ENCODE data around the gene USP51.
"Not testable (repeated sequence)": the region's sequence is repeated elsewhere in the genome, so short reads cannot be mapped to it uniquely, and the experiment has no call there.

Gene USP51

DNA sequence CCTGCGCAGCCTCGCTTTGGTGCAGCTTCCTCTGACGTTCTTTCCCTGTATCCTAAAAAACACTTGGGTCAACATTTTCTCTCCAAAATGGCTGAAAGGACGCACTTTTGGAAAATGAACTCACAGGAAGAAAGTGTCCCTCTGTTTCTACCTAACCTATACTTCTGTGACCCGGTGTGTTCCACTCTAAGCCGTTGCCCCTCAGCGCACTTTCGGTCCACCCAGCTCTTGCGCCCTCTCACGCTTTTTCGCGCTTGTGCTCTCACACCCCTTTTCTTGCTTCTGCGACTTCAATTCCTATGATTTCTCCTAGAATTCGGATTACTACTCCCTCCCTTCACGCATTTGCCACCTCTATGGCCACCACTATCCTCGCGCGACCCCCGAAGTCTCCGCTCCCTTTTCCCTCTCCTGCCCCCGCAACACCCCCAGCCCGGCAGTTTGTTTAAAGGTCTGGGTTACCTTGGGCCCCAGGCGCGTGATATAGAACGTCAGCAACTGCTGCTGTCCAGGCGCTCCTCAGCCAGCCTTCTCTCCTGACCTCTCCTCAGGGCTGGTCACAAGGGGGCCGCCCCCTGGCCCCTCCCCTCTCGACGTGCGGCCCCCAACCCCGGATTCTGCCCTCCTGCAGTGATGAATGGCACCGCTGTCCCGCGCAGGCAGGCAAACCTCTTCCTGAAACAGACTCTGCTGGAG, at the start of gene USP51:
Gene USP51 (minus strand): TSS at position 535 of the 696 bp plus-strand sequence. CDS start 909 bp downstream, outside the sequence.
- no peak for DNase-seq

DNA sequence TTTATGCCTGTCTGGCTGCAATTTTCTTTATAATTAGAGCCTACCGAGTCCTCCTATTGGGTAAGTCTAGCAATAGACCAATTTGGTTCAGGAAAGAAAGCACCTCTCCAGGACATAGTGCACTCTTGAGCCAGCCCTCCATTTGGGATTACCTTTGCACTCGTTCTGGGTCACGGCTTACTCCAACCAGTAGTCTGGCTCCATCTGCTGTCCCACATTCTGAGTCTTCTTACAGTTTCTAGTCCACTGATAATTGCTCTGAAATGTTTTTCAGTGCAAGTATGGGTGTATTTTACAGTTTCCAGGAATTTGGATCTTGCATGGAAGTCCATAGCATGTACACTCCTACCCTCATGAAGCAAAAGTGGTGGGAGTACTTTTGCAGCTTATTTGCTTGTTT, 34.8 kb upstream of the USP51 start:
- DNase-seq, result no peak

DNA sequence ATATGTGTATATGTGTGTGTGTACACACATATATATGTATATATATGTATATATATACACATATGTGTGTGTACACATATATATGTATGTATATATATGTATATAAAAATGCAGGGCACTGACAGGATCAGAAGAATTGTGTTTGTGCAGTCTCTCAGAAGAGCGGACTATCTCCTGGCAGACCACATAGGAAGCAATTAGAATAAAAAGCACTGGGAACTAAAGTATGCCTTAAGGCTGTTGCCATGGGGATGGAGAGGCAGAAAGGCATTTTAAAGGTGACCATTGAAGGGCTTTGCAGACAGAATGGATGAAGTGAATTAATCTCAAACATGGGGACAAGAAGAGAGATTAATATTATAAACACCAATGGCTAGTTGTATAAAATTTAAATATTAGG, 33.7 kb upstream of the USP51 start:
- no peak for DNase-seq

DNA sequence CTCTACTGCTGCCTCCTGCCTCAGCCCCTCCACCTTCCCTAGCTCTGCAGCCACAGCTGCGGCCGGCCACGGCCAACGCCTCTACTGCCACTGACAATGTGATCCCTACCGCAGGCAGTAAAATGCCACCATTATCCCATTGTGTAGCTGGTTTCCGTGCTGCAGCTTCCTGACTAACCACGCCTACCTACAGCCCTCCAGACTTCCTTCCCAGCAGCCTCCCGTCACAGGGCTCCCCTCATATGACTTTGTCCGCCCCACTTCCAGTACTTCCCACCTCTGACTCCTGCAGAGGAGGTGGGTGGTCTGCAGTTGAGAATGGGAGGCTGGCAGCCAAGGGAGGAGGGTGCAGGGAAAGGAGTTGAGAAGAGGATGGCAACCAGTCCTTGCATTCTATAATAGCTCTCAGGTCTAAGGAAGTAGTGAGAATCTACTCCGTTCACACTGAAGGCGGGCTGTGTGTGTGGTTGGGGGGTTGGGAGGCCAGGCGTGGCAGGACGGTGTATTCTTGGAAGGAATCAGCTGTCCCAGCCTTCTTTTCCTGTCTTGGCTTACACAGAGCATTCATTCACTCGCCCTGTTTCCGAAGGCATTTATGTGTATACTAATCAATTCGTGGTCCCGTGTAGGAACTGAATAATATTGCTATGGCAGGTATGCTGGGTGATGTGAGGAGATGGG, 33.1 kb upstream of the USP51 start:
- DNase-seq, result no peak

DNA sequence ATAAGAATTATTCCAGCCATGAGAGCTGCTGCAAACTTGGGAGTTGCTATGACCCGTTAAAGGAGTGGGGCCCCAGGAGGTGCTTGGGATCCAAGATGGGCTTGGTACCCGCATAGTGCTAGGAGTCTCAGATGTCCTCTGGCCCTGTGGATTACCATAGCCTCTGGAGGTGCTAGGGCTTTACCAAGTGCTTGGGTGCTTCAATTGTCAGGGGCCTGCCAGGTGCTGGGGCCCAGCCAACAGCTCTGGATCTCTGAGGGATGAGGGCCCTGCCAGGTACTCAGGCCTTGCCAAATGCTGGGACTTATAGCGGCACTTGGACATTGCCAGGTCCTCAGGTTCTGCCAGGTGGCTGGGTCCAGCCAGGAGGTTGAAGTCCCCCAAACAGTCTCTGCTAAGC, 32.0 kb upstream of the USP51 start:
- DNase-seq, result no peak

DNA sequence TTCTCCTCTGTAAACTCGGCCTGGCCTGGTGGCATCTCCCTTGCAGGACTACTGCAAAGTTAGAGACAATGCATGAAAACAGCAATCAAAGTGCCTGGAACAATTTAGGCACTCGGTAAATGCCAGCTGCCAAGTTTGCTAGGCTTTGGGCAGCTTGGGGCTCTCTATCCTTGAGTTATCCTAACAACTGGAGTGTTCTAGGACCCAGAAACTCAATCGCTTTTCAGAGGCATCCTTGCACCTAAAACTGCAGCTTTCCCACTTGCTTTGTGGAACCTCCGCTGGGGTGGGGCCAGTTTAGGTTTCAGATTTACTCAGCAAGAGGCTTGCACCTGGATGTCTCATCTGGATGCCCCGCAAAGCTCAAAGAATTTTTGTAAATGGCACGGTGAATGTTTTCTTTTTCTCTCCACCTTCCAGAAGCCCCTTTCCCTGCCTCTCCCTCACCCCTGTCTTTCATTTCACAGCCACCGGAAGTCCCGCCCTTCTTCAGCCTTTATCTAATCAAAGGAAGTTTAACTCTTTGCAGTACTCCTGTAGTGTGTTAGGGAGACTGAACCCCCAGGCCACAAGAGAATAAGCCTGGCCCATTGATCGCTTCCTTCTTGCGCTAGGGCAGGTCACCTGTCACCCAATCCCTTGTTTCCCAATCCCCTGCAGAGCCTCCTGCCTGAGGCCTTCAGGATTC, 27.3 kb upstream of the USP51 start:
- not testable (repeated sequence) for DNase-seq

DNA sequence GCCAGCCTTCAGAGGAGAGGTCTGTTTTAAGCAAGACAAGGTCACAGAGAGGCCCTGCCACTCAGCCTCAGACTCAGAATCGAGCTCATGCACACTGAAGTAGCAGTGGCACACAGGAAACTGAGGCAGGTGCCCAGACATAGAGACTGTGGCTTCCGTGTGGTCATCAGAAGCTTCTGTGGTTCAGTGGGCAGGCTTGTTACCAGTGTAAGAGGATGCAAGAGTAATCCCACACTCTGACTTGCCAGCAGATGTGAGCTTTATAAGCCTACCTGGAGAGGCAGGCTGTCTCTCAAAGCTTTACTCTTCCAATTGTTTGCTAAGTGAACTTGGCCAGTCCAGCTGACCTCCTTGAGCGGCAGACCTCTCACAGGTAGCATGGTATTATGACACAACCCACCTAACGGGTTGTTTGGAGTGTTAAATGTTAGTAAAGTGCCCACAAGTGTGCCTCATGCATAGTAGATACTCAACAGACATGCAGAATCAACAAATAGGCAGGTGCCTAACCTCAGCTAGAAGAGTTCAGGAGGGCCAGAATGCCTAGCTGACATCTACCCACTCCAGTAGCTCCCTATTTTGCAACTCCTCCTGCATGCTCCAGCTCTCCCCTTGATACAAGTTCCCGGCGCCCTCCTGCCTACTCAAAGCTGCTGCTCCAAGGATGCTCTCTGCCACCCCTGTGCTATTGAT, 23.5 kb upstream of the USP51 start:
- DNase-seq, result not testable (repeated sequence)

DNA sequence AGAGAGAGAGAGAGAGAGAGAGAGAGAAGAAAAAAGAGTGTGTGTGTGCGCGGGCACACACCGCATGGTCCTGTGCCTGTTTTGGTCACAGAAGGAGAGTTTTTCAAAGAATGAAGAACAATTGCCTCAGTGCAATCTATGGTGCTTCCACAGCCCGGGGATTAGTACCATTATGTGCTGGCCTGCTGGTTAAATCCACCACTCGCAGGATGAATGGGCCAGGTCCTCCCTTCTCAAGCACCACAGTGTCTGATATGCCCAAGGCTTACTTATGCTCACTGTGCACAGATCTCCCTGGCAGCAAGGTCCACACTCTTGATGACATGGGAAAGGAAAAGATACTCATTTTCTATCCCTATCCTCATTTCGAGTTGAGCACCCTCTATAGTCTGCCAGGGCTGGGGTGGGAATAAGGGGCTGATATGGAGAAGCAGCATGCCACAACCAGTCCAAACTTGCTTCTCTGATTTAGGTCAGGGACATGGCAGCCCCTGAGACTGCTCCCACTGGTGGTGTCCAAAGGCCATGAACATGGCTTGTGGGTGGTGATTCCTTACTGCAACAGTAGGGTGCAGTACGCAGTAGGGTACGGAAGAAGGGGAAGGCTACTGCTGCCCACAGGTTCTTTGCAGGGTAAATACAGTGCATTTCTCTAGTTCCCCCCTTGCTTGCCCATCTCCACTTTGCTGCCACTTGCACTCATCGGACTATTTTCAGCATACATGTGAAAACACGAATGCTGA, 18.9 kb upstream of the USP51 start:
- not testable (repeated sequence) for DNase-seq

DNA sequence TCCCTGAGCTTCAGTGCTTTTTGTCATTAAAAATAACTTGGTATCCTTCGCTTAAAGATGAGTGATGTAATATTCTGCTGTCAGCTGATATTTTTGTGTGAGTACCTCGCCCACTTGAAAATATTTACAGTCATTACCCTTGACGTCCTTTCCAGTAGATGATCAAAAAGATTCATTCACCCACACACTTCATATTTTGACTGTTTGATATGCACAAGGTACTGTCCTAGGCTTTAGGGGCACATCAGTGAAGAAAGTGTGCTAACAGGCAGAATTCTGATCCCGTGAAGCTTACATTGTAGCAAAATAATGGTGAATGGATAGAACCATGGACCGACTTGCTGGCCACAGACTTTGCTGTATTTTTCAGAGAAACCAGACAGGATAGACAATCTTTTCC, 18.1 kb upstream of the USP51 start:
- not testable (repeated sequence) for DNase-seq

DNA sequence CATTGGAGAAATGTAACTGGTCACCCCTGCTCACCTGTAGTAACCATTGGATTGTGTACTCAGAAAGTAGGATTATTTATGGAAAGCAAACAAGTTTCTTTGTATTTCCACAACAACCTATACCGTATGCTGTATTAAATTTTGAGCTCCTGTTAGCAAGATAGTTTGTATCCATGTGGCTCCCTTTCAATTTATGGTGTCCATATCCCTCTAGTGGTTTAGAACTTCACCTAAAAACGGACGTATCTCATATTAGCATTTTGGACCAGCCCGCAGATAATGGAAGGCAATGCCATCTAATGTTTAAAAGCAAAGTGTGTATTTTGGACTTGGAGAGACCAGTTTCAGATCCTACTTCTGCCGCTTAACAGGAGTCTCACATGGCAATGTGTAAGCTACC, 17.4 kb upstream of the USP51 start:
- DNase-seq, result not testable (repeated sequence)

DNA sequence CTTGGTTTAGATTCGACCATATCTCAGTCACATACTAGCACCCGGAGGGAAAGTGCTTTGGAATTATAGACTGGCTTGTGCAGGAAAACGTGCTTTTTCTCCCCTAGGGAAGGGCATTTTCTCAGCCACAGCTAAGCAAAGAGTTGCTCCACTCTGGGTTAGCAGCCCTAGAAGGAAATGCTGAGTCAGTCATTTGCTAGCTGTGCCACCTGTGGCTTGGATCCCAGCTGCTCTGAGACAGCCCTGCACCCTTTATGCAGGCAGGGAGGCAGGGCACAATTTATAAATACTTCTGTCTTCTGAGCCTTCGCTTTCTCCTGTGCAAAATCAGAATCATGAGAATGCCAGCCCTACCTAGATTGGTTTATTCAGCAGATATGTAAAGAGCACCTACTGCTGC, 1.3 kb upstream of the USP51 start:
- DNase-seq, result no peak

DNA sequence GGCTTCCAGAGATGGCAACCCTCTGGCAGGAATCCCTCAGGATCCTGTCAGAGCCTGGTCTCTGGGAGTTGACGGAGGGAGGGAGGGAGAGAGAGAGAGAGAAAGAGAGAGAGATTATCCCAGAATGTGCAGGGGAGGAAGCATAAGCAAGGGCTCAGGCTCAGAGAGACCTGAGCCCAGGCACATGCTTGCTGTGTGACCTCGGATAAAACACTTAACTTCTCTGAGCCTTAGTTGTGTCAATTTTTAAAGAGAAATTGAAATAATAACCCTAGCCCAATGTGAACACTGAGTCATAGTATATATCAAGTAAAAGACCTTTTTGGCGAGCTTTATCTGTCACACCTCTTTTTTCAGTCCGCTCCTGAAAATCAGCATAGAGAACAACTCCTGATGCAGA, 473 bp upstream of the USP51 start:
- DNase-seq, result no peak

DNA sequence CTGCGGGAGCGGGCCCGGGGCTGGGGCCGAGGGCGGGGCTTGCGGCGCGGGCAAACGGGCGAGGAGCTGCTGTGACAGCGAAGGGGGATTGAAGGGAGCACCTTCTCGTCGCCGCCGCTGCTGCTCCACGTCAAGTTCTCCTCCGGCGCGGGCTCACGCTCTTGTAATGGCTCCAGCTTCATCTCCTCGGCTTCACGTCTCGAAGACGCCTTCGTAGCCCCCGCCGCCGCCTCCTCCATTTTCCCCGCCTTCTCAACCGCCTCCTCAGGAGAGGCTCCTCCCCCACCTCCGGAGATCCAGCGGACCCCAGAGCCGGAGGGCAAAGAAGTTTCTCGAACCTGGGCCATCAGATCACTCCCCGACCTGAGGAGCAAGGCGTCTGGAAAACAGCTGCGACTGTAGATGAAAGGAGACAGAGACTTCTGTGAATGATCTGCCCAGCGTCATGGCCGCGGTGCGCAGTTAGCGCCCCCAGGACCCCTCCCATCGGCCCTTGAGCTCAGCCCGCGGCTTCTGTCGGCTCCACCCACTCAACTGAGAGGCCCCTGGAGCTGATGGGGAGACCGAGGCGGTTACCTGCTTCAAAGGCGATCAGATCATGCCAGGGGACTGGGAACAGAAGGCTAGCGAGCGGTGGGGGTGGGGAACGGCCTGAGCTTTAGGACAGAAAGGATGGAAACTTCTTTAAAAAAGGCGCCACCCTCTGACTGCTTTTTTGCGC, 895 bp downstream of the USP51 start:
- no peak for DNase-seq

DNA sequence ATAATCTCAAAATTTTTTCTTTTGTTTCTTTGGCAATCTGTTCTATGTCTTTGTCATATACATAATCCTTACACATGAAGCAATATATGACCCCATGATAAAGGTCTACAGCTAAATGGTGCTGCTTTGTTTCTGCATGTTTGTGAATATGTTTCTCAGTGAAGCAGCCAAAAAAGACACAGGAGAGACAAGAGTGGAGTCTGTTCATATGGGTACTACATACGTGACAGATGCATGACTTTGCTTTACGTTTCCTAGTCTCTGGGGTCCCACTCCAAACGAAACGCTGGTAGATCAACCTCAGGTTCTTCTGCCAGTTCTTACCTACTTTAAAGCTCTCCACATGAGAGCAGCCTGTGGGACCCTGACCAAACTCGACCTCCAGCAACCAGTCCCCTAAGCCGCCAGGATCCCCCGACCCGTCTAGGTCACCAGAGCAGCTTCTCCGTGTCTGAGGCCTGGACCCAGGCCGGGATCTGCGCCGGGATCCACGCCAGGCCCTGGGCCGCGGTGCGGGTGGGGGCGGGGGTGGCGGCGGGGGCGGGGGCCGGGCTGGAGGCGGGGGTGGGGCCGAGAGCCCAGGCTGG, 1.5 kb downstream of the USP51 start:
- DNase-seq, result no peak

DNA sequence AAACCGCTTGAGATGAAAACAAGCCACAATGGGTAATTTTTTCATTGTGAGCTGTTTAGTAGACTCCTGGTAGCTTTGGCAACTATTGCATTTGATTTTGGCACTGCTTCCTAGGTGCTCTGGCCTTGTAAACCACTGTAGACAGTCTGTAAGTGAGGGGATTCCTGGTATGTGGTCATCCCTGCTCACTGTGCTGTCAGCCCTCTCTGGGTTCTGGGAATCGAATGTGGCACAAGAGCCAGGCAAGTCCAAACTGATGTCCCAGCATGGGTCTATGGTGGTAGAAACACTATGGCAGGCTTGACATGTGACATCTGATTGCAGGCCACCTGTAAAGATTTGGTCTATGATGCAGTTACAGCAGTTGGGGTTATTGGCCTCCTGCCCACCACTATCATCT, 2.5 kb downstream of the USP51 start:
- DNase-seq, result no peak

DNA sequence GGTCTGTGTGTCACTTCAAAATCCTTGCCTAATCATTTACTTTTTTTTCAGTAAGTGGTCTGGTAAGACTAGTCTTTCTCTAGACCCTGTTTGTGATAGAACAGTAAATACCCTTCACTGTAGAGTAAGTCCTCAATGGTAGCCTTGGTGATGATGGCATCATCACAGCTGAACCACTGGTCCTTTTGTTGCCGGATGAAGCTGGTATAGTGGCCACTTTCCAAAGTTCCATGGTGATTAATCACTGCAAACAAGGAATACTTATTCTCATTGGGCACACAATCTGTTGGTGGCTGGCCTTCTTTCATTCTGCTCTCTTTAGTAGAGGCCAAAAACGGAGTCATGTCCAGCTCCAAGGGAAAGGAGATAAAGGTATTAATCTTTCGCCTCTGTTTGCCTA, 2.9 kb downstream of the USP51 start:
- no peak for DNase-seq

DNA sequence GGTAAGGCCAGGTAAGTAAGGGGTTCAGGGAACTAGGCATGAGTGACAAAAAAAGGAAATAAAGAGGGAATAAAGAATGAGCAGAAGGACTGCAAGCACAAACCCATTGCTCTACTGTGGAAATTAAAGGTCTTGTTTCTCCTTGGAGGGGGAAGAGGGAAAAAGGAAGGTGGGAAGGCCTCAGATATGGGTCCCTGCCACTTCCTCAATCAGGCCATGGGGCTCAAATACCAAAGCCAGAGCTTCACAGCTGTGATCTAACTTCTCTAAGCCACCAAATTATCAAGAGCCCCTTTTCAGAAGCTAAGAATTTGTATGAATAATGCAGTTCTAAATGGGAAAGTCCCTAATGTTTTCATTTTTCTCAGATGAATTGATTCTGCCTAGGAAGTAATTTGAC, 4.7 kb downstream of the USP51 start:
- DNase-seq, result no peak

DNA sequence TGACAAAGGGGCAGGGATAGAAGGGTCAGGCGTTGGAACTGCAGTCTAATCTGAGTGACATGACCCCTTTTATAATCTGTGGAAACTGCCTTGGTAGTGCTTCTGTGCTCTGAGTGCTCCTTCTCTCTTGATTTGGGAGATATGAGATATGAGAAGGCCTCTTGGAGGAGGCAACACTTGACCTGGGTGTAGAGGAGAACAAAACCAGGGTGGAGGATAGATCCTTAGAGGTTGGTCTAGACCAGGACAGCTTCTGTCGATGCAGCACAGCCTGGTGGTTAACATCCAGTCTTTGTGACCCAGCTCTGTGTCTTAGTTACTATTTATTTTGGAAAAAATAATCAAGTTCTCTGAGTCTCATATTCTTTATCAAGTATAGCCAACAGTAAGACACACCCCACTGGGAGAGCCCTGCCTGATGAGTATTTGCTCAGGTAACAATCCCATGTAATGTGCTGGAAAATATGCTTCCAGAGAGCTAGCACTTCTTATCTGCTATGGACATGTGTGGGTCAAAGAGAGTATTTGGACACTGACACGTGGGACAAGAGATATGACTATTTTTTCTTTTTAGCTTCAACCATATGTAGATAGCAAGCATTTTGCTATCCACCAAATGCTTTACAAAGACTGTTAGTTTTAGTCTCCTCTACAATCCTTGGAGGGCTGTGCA, 9.1 kb downstream of the USP51 start:
- DNase-seq, result no peak

DNA sequence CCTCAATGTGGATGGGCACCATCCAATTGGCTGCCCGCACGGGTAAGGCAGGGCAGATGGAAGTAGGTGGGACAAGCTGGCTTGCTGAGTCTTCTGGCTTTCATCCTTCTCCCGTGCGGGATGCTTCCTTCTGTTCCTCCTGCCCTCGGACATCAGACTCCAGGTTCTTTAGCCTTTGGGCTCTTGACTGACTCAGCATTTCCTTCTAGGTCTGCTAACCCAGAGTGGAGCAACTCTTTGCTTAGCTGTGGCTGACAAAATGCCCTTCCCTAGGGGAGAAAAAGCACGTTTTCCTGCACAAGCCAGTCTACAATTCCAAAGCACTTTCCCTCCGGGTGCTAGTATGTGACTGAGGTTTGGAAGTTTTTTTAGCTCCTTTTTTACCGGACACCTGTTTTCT, 9.7 kb downstream of the USP51 start:
- not testable (repeated sequence) for DNase-seq

DNA sequence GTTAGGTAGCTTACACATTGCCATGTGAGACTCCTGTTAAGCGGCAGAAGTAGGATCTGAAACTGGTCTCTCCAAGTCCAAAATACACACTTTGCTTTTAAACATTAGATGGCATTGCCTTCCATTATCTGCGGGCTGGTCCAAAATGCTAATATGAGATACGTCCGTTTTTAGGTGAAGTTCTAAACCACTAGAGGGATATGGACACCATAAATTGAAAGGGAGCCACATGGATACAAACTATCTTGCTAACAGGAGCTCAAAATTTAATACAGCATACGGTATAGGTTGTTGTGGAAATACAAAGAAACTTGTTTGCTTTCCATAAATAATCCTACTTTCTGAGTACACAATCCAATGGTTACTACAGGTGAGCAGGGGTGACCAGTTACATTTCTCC, 23.9 kb downstream of the USP51 start:
- DNase-seq, result not testable (repeated sequence)

DNA sequence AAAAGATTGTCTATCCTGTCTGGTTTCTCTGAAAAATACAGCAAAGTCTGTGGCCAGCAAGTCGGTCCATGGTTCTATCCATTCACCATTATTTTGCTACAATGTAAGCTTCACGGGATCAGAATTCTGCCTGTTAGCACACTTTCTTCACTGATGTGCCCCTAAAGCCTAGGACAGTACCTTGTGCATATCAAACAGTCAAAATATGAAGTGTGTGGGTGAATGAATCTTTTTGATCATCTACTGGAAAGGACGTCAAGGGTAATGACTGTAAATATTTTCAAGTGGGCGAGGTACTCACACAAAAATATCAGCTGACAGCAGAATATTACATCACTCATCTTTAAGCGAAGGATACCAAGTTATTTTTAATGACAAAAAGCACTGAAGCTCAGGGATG, 24.5 kb downstream of the USP51 start:
- DNase-seq, result not testable (repeated sequence)
